ENCODE results near the gene RASGRP2.

The RASGRP2 gene

DNA sequence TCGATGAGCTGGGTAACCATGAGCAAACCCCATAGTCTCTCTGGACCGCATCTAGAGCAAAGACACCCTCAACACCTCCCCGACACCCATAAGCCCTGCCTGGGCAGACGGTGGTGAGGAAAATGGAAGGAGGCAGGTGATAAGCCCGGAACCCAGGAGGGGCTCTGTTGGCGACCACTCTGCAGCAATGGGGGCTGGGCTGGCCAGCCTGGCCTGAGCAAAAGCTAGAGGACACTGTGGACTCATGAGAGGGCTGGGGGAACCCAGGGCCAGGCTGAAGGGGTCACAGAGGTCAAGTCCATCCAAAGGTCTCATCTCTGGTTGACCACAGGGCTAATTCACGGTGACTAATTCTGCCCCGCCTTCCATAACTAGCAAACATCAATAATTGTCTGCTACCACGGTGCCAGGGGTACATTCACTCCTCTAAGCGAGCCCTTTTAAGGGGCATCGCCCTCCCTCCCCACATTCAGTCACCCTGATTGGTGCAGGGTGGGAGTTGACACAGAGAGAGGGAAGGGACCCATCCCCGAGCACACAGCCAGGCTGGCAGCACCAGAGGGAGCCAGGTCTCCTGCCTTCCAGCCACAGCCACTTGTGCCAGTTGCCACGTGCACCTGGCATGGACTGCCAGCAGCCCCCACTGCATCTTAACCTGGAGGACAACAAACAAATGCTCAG is 11.9 kb upstream of the RASGRP2 start:
- peaks cover 4% of the 10 kb centered on the region for H3K4me1 ChIP-seq
- no peaks in the 10 kb centered on the region for H3K9me3 ChIP-seq
- no peaks in the 10 kb centered on the region for H3K36me3 ChIP-seq (replicated peaks)
- DNase-seq (ENCODE audit: low spot score in 2 of 2): no peak
- in situ Hi-C loops (cut with MboI; ENCODE audit: low sequenced_read_pairs): no loop called here
- H3K27me3 ChIP-seq (ENCODE audit: low read depth): no peaks in the 10 kb centered on the region
- H3K4me3 ChIP-seq: no peak overlapping the region

- H3K27me3 ChIP-seq (ENCODE audit: low read depth): no peaks in the 10 kb centered on the region
- H3K9me3 ChIP-seq: no peaks in the 10 kb centered on the region
- no peaks in the 10 kb centered on the region for H3K36me3 ChIP-seq (replicated peaks)
- in situ Hi-C loops (cut with MboI; ENCODE audit: low sequenced_read_pairs): no loop called here
- no peak overlapping the region for H3K4me3 ChIP-seq
- DNase-seq (ENCODE audit: low spot score in 2 of 2): no peak
- H3K4me1 ChIP-seq: peaks cover 3% of the 10 kb centered on the region
These were observed 11.1 kb upstream of the RASGRP2 start for GRCh38 chr11:64754919-64755662.

DNA sequence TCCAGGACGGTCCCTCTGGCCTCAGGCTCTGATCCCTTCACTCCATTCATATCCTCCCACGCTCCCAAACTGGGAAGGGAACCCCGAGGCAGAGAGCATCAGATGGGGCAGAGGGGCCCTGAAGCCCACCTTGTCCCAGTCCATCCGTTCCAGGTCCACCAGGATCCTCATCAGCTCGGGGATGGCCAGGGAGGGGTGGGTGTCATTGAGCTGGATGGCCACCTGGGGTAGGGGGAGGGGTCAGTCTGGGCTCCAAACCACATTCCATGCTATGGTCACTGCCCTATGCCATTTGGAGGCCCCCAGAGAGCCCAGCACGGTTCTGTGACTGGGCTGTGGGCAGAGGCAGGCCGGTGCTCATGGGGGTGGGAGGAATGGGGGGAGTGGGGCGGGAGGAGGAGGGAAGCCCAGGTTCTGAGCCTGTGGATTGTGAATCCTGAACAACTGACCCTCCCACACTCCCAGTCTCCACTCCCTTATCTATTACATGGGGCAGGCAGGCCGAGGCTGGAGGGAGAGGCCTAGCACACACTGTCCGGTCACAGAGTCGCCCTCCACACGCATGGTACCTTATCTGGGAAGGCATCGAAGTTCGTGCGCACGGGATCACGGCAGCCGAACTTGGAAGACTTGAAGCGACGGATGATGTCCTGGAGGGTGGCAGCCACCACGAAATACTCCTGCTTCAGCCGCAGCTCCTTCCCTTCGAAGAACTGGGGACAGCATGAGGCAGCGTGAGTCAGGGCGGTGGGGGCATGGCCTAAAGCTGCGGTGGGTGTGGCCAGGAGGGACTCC is 10.4 kb upstream of the RASGRP2 start:
- Histone ChIP-seq H3K9me3 (no peaks in the 10 kb centered on the region), H3K36me3 (replicated peaks) (no peaks in the 10 kb centered on the region), H3K27me3 (ENCODE audit: low read depth) (no peaks in the 10 kb centered on the region), H3K4me3 (no peak overlapping the region), H3K4me1 (no peaks in the 10 kb centered on the region)
- no peak for DNase-seq (ENCODE audit: low spot score in 2 of 2)
- in situ Hi-C loops (cut with MboI; ENCODE audit: low sequenced_read_pairs): no loop called here

DNA sequence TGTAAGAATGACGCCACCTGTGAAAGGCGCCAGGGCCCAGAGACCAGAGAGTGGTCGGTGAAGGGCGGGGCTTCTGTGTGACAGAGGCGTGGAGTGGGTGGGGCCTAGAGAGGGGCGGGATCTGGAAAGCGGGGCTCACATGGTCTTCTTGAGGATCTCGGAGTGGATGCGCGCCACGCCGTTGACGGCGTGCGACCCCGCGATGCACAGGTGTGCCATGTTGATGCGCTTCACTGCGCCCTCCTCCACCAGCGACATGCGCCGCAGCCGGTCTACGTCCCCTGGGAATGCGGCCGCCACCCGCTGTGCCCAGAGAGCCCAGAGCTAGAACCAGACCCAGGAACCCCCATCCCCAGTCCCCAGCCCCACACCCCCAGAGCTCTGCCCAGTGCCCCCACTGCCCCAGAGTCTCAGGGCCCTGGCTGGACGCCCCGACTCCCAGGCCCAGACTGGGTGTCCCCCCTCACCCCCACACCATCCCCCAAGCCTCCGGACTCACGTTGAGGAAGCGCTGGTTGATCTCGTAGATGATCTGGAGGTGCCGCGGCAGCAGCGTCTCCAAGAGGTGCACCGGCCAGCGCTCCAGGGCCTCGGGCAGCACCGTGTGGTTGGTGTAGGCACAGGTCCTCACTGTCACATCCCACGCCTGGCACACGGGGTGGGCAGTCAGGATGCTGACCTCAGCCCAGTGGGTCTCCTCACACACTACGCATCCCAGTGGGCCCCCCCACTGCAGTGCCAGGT is 9.6 kb upstream of the RASGRP2 start:
- in situ Hi-C loops (cut with MboI; ENCODE audit: low sequenced_read_pairs): no loop called here
- Histone ChIP-seq H3K27me3 (ENCODE audit: low read depth) (no peaks in the 10 kb centered on the region), H3K4me3 (no peak overlapping the region), H3K9me3 (no peaks in the 10 kb centered on the region), H3K4me1 (no peaks in the 10 kb centered on the region), H3K36me3 (replicated peaks) (no peaks in the 10 kb centered on the region)
- peak in 1 of 2 experiments; percentile 38 for DNase-seq (ENCODE audit: low spot score in 2 of 2)

GRCh38 chr11:64753019-64753379 is 9.1 kb upstream of the RASGRP2 start:
- H3K36me3 ChIP-seq (replicated peaks): no peaks in the 10 kb centered on the region
- no peaks in the 10 kb centered on the region for H3K27me3 ChIP-seq (ENCODE audit: low read depth)
- no peaks in the 10 kb centered on the region for H3K4me1 ChIP-seq
- DNase-seq (ENCODE audit: low spot score in 2 of 2): no peak
- in situ Hi-C loops (cut with MboI; ENCODE audit: low sequenced_read_pairs): no loop called here
- H3K9me3 ChIP-seq: no peaks in the 10 kb centered on the region
- no peak overlapping the region for H3K4me3 ChIP-seq

DNA sequence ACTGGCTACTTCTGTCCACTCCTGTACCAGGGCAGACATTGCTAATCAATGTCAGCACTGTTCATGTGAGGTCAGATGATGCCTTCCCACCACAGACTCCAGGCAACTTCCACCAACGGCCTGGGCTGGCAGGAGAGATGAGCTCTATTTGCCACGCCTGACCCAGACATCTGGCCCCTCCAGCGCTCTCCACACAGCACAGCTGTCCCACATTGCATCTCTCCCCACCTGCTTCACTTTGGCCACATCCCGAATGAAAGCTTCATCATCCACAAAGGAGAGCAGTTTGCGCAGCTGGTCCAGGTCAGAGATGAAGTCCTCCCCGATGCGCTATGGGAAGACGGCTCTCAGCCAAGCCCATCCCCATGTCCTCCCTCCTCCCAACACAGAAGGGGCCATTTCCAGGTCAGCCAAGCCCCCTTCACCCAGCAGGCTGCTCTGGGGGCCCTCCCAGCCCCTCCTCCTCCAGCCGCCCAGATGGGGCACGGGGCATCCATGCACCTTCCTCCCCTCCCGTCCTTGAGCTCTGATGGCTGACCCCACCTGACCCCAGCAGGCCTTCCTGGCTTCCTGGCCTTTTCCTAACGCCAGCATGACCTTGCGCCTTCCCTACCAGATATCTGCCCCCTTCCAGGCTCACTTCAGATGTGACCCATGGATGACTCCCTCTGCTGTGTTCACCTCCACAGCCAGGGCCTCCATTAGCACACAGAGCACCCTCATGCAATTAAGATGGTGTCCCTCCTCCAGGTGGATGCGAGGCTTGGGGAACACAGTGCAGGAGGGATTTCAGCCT is 8.4 kb upstream of the RASGRP2 start:
- H3K4me3 ChIP-seq: no peak overlapping the region
- H3K27me3 ChIP-seq (ENCODE audit: low read depth): no peaks in the 10 kb centered on the region
- H3K9me3 ChIP-seq: no peaks in the 10 kb centered on the region
- in situ Hi-C loops (cut with MboI; ENCODE audit: low sequenced_read_pairs): no loop called here
- DNase-seq (ENCODE audit: low spot score in 2 of 2): no peak
- H3K4me1 ChIP-seq: no peaks in the 10 kb centered on the region
- no peaks in the 10 kb centered on the region for H3K36me3 ChIP-seq (replicated peaks)

DNA sequence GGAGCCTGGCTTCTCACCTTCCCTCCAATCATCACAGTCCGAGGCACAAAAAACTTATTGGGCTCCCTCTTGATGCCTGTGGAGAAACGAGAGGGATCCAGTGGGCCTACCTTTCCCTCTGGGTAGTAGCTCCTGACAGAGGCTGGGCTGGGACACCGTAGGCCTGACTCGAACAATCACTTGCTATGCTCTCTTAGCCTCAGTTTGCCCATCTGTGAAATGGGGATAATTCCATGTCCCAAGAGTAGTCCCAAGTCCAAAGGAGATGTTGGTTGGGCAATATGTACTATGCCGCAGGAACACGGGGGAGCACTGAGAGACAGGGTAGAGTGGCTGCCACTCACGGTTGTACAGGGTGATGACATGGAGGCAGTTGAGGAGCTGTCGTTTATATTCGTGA is 7.6 kb upstream of the RASGRP2 start:
- no peaks in the 10 kb centered on the region for H3K36me3 ChIP-seq (replicated peaks)
- H3K4me3 ChIP-seq: no peak overlapping the region
- in situ Hi-C loops (cut with MboI; ENCODE audit: low sequenced_read_pairs): no loop called here
- no peak for DNase-seq (ENCODE audit: low spot score in 2 of 2)
- H3K27me3 ChIP-seq (ENCODE audit: low read depth): no peaks in the 10 kb centered on the region
- H3K4me1 ChIP-seq: no peaks in the 10 kb centered on the region
- H3K9me3 ChIP-seq: no peaks in the 10 kb centered on the region

- Histone ChIP-seq H3K9me3 (no peaks in the 10 kb centered on the region), H3K36me3 (replicated peaks) (no peaks in the 10 kb centered on the region), H3K4me1 (no peaks in the 10 kb centered on the region), H3K4me3 (no peak overlapping the region), H3K27me3 (ENCODE audit: low read depth) (no peaks in the 10 kb centered on the region)
- no peak for DNase-seq (ENCODE audit: low spot score in 2 of 2)
- in situ Hi-C loops (cut with MboI; ENCODE audit: low sequenced_read_pairs): no loop called here
These were observed 7.2 kb upstream of the RASGRP2 start for GRCh38 chr11:64751136-64751535.

DNA sequence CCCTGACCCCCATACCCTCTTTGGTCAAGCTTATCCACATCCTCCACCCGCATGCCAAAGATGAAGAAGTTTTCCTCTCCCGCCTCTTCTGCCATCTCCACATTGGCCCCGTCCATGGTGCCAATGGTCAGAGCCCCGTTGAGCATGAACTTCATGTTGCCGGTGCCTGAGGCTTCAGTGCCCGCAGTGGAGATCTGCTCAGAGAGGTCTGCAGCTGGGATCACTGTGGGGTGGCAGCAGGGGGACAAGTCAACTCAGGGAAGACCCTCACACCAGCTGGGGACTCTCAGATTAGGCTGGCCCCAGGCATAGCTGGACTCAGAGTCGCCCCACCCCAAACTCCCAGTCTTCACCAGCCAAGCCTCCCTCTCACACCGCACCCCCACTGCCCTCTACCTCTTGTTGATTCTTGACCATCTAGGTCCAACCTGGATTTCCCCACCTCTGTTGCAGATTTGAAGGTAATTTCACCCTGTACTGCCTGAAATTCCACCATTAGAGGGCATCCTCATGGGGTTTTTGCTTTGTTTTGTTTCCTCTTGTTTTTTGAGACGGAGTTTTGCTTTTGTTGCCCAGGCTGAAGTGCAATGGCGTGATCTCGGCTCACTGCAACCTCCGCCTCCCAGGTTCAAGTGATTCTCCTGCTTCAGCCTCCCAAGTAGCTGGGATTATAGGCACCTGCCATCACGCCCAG is 6.6 kb upstream of the RASGRP2 start:
- Histone ChIP-seq H3K4me1 (no peaks in the 10 kb centered on the region), H3K36me3 (replicated peaks) (no peaks in the 10 kb centered on the region), H3K27me3 (ENCODE audit: low read depth) (no peaks in the 10 kb centered on the region), H3K4me3 (no peak overlapping the region), H3K9me3 (no peaks in the 10 kb centered on the region)
- in situ Hi-C loops (cut with MboI; ENCODE audit: low sequenced_read_pairs): no loop called here
- no peak for DNase-seq (ENCODE audit: low spot score in 2 of 2)

DNA sequence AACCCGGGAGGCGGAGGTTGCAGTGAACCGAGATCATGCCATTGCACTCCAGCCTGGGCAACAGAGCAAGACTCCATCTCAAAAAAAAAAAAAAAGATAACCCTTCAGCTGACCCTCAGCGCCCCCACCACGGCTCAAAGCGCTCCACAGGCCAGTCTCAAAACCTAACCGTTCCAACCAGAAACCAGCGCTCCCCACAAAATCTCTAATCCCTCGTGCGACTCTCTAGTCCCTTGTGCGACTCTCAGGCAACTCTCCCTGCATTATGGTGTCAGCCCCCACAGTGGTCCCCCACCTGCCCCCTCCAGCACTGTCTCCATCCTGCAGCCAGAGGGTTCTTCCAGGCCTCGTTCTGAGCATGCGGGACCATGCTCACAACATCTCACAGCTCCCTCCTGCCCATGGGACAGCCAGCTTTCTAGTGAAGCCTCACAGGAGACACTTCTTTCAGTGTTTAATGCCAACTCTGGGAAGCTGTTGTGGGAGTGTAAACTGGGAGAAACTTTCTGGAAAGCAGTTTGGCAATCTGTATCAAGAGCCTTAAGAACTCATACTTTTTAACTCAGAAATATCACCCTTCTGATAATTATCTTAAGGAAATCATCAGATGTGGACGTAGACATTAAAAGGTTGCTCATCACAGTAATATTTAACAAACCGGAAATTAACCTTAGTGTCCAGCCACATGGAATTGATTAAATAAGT is 4.2 kb upstream of the RASGRP2 start:
- Histone ChIP-seq H3K9me3 (no peaks in the 10 kb centered on the region), H3K4me3 (no peak overlapping the region)
- in situ Hi-C loops (cut with MboI; ENCODE audit: low sequenced_read_pairs): no loop called here

GRCh38 chr11:64746486-64746885 is 2.5 kb upstream of the RASGRP2 start:
- Histone ChIP-seq H3K36me3 (replicated peaks) (no peaks in the 10 kb centered on the region), H3K9me3 (no peaks in the 10 kb centered on the region), H3K4me3 (no peak overlapping the region), H3K4me1 (peaks cover 14% of the 10 kb centered on the region; the same call in 1 of the 2 replicates), H3K27me3 (ENCODE audit: low read depth) (peaks cover 4% of the 10 kb centered on the region; the same call in 1 of the 2 replicates)
- DNase-seq (ENCODE audit: low spot score in 2 of 2): no peak
- in situ Hi-C loops (cut with MboI; ENCODE audit: low sequenced_read_pairs): no loop called here

More for the DNA sequence above, 4.2 kb upstream of the RASGRP2 start:
- DNase-seq (ENCODE audit: low spot score in 2 of 2): no peak
- peaks cover 4% of the 10 kb centered on the region; the same call in 1 of the 2 replicates for H3K27me3 ChIP-seq (ENCODE audit: low read depth)
- peaks cover 12% of the 10 kb centered on the region; the same call in 1 of the 2 replicates for H3K4me1 ChIP-seq
- no peaks in the 10 kb centered on the region for H3K36me3 ChIP-seq (replicated peaks)
